NCI-H524 treated with DMSO at 0.1 percent for 48 hours (cell line): ENCODE measurements around the gene SS18L1.

Source experiments
- DNase-seq: peaks from one replicate; lab custom pipeline; 2025; lab: John Stamatoyannopoulos, UW

Gene SS18L1

GRCh38 chr20:62212299-62212698 is 68.7 kb downstream of the SS18L1 start:
- no peak for DNase-seq

GRCh38 chr20:62214067-62214466 is 70.5 kb downstream of the SS18L1 start:
- no peak for DNase-seq

GRCh38 chr20:62215020-62215990 is 71.7 kb downstream of the SS18L1 start:
- DNase-seq = no peak

- DNase-seq = no peak
These were observed 72.5 kb downstream of the SS18L1 start for GRCh38 chr20:62215991-62216635.

- no peak for DNase-seq
These were observed 73.3 kb downstream of the SS18L1 start for GRCh38 chr20:62216636-62217566.

- DNase-seq = no peak
These were observed 74.6 kb downstream of the SS18L1 start for GRCh38 chr20:62217913-62218773.

- no peak for DNase-seq
These were observed 75.8 kb downstream of the SS18L1 start for GRCh38 chr20:62219101-62219991.

- DNase-seq = no peak
These were observed 76.6 kb downstream of the SS18L1 start, which contains the start of gene HRH3 for GRCh38 chr20:62219992-62220665. Gene HRH3 (minus strand): TSS chr20:62220278. CDS start chr20:62219970, 308 bp downstream.

GRCh38 chr20:62220666-62221568 is 77.3 kb downstream of the SS18L1 start:
- no peak for DNase-seq

- no peak for DNase-seq
These were observed 78.8 kb downstream of the SS18L1 start for GRCh38 chr20:62222266-62222850.

GRCh38 chr20:62222972-62223371 is 79.4 kb downstream of the SS18L1 start:
- DNase-seq = no peak

- DNase-seq = no peak
These were observed 80.0 kb downstream of the SS18L1 start for GRCh38 chr20:62223571-62223970.

GRCh38 chr20:62224113-62224855 is 80.7 kb downstream of the SS18L1 start:
- no peak for DNase-seq

- DNase-seq = no peak
These were observed 81.5 kb downstream of the SS18L1 start for GRCh38 chr20:62225026-62225425.

- DNase-seq = no peak
These were observed 82.5 kb downstream of the SS18L1 start for GRCh38 chr20:62225820-62226635.
